ENCODE data around the gene PCARE.

GRCh38 chr2:29054430-29054829, 19.9 kb downstream of the PCARE start:
- TF ChIP-seq CTCF (IDR thresholded peaks at IDR 0.05; ENCODE audit: poor library complexity, severe bottlenecking) (no peak), EP300 (conservative IDR thresholded peaks at IDR 0.05; ENCODE audit: poor library complexity, severe bottlenecking) (no peak), TAF1 (IDR thresholded peaks at IDR 0.05; ENCODE audit: low read depth) (no peak), RAD21 (conservative IDR thresholded peaks at IDR 0.05) (no peak), SMC3 (conservative IDR thresholded peaks at IDR 0.05; ENCODE audit: poor library complexity) (no peak), EZH2 (IDR thresholded peaks at IDR 0.05; ENCODE audit: borderline replicate concordance, insufficient read depth, low read length, poor library complexity, severe bottlenecking) (no peak), REST (IDR thresholded peaks at IDR 0.05; ENCODE audit: borderline replicate concordance) (no peak), POLR2AphosphoS5 (IDR thresholded peaks at IDR 0.05) (no peak), MXI1 (conservative IDR thresholded peaks at IDR 0.05; ENCODE audit: poor library complexity, severe bottlenecking) (no peak)

All from neural cell (in vitro differentiated cells).